HG03565 (cell line): Measurements from ENCODE around the gene C20orf204.

Experiments used
- ATAC-seq: cut with Tn5 transposase; IDR thresholded peaks from one replicate; pipeline ENCODE4 v1.9.1; 2021; ENCODE audit warnings: mild to moderate bottlenecking, moderate library complexity; ENCODE audit not compliant: unreplicated experiment

The C20orf204 gene

DNA sequence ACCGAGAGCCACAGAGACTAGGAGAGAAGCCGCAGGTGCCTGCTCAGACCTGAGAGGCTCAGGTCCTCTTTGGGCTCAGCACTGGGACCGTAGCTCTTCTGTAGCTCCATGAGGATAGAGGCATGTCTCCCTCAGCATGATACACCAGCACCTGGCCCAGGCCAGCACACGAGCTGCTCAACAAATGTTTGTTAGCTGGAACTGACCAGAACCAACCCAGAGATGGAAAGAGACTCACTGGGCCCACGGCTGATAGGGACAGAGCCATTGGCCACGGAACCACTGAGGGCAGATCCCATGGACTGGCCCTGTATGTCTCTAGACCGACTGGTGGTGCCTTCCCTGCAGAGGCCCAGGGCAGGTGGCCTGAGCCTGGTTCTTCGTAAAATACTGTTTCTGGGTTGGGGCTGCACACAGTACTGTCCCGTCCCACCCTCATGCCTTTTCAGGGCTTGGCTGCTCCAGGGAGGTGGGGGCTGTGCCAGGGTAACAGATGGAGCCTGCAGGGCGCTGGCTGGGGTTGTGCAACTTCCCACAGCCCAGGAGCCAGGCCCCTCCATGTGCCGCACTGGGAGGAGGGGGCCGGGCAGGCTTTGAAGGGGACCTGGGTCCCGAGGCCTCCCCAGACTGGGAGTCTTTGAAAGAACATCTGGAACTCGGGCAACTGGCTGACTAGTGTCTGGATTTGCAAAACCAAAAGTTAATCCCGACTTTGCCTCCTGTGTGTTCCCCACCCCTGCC lies 5.2 kb downstream of the C20orf204 start:
- no peak for ATAC-seq

DNA sequence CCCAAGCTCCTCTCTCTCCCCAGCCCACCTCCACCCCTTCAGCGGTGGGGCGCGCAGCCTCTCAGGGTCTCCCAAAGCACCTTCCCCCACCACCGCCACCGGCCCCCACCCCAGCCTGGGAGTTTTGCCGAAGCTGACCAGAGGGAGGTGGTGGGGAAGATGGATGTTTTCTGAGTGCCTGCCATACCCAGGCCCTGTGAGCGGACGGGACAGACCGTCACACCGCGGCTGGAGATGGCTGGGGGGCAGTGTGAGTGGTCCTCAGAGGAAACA lies 5.7 kb downstream of the C20orf204 start:
- ATAC-seq, result no peak

DNA sequence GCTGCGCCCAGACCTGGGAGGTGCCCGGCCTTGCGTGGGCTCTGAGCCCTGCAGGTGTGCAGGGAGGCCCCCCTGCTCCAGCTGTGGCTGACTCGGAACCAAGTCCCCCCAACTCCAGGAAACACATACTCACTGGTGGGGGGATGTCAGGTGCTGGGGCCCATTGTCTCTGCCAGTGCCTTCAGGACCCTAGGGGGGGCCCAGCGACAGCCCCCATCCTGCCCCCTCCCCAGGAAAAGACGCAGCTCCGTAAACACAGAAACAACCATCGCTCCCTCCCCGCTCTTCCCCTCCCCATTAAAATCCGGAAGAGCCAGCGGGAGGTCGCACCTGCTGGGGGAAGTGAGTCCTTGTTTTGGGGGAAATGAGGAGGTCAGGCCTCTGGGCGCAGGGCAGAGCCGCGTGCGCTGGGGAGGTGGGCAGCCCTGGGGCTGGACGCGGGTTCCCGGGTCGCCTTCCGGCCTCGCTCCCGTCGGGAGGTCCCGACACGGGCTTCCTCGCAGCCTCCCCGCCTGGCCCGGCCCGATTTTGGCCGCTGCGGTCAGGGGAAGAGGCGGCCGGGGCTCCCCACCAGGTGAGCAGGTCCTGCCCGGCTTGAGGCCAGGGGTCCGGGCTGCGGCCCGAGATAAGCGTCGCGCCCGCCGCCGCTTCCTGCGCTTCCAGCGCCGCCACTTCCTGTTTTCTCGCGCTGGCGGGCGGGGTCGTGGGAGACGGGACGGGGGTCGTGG lies 6.2 kb downstream of the C20orf204 start:
- ATAC-seq, result no peak

DNA sequence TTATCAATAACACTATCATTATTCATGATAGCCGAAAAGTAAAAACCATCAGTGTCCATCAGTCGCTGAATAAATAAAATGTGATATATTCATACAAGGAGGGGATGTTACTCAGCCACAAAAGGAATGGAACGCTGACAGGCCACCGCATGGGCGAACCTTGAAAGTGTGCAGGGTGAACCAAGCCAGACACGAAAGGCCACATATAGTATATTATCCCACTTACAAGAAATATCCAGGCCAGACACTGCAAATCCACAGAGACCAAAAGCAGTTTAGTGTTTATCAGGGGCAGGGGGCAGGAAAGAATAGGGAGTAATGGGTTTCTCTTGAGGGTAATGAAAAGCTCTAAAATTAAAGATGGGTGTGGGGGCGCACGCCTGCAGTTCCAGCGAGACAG lies 7.8 kb downstream of the C20orf204 start:
- no peak for ATAC-seq

DNA sequence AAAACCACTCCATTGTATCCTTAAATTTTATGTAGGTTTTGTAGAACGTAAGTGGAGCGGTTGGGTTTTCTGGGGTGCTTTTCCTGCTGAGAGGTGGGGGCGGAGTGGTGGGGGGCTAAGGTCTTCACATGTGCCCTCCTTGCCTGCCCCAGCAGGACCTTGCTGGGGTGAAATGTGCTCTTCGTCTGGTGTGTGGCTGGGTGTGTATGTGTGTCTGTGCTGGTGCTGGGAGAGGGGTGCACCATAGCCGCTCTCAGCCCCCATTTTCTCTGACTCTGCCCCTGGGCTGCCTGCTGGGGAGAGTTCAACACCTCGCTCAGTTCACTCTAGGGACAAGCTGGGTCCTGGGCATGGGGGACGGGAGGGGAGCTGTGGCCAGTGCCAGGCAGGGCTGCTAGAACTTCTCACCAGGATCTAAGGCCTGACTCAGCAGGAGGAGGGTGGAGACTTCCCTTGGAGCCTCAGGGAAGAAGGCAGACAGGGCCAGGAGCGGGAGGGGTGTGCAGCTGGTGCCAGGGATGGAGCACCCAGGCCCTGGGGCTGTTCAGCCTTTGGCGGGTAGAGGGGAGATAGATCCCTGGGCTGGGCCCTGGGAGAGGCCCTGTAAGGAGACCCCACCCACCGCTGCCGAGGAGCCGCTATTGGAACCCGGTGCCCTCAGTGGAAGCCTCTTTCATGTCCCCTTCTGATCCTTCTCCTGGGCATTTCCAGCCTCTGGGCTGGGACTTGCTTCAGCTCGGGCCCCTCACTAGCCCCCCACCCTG lies 8.7 kb downstream of the C20orf204 start:
- no peak for ATAC-seq

DNA sequence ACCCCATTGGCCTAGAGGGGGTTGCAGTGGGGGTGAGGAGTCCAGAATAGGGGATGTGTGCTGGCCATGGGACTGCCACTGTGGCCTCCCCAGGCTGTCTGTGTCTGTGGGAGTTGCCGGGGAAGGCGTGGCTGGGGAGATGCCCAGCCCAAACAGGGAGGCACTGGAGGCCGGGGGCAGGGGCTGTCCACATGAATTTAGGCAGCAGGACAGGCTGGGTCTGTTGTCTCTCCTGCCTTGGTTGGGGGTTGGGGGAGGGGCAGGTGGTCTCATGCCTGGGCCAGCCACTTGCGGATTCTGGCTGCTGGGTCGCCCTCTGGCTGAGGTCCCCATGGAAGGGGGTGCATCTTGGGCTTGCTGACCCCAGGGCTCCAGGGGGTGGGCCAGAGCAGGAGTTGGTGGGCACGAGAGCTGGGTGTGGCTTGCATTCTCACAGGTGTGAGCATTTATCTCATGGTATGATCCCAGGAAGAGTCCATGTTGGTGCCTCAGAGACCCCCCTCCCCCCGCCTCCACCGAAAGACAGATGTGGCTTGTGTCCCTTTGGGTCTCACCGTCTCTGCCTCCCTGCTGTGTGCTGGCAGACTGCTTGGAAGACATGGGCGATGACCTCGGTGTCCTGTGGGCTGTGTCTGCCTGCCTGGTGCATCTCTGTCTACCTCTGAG lies 9.5 kb downstream of the C20orf204 start:
- no peak for ATAC-seq

DNA sequence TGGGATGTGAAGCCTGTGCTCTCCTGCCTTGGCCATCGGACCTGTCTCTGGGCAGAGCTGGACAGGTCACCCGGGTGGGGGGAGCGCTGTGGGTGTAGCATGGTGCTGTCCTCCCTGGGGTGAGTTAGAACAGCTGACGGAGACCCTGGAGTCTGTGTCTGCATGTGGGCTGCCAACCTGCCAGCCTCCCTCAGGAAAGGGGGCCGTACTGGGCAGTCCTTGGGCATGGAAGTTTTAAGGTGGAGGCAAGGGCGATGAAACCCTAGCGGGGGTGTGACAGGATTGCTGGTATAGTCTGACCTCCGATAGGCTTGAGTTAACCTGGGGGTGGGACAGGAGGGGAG lies 11.0 kb downstream of the C20orf204 start:
- no peak for ATAC-seq

DNA sequence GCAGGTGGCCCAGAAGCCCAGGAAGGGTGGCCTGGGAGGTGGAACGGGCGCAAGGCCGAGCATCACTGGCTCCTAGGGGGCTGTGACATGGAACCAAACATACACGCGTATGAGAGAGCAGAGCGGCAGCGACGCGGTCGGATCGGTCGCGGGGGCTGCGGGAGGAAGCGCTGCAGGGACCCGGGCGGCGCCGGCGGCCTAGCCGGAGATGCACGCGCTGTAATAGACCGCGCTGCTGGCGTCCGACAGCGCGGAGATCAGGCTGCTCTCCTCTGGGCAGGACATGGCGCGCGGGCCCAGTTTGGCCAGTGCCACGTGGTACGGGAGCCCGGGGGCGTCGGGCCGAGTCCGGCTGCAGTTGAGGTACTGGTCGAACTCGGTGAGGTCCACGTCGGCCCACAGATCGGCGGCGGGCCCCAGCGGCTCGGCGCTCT lies 12.0 kb downstream of the C20orf204 start:
- ATAC-seq, result no peak

DNA sequence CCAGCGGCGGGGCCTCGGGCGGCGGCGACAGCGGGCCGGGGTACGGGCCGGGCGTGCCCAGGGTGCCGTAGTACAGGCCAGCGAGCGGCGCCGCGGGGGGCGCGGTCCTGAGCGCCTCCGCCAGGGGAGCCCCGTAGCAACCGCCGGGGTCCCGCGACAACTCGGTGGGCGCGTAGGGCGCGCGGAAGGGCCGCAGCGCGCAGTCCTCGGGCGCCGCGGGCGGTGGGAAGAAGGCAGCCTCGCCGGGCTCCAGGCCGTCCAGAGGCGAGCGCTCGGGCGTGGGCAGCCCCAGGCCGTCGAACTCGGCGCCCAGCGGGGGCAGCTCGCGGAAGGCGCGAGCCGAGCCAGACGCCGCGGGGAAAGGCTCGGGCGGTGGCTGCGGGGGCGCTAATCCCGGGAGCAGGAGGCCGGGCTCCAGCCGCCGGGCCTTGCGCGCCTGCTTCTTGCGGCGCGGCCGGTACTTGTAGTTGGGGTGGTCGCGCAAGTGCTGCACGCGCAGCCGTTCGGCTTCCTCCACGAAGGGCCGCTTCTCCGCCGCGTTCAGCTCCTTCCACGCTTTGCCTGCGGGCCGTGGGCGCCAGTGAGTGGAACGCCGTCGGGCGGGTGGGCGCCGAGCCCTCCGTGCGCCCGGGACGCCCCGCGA lies 12.5 kb downstream of the C20orf204 start:
- no peak for ATAC-seq

DNA sequence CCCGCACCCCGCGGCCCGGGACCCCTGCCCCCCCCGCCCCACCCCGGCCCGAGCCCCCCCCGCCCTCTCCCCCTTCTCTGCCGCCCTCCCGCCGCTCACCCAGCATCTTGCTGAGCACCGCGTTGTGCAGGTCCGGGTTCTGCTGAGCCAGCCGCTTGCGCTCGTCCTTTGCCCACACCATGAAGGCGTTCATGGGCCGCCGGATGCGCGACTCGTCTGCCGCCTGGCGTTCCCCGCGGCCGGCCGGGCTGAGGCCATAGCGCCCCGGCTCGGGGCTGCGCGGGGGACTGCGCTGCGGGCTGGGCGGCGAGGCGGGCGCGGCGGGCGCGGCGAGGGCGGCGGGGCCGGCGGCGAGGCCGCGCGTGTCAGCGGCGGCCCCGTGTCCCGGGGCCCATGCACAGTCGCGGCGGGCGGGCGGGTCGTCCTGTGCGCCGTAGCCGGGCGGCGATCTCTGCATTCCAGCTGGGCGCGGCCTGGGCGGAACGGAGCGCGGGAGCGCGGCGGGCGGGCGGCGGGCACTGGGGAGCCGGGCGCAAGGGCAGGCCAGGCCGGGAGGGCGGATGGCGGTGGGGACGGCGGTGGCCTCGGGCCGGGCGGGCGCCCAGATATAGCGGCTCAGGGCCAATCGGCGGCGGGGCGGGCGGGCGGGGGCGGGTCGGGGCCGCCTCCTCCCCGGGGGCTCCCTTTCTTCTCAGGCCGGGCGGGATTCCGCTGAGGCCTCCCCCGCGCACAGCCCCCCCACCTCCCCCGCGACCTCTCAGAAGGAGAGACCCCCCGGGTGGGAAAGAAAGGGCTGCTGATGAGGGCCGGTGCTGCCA lies 13.3 kb downstream of the C20orf204 start, which contains the start of gene SOX18:
TSS of gene SOX18 (minus strand) at position 580 of the 818 bp plus-strand sequence. CDS start at position 457, 123 bp downstream.
- ATAC-seq, result no peak

DNA sequence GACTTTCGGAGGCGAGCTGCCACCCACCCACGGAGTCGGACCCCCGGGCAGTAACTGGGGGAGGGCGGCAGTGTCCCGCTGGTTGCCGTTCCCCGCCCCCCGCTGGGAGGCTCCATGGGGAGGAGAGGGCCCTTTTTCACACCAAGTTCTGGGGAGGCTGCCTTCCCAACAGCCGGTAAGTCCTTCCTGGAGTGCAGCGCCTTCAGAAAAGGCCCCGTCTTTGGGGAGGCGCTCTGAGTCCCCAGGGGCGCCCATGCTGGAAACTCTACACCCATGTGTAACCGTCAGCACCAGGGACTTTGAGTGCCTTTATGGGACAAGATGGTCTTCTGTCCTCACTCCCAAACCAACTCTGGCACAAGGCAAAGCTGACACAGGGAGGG lies 13.9 kb downstream of the C20orf204 start:
- ATAC-seq, result no peak

DNA sequence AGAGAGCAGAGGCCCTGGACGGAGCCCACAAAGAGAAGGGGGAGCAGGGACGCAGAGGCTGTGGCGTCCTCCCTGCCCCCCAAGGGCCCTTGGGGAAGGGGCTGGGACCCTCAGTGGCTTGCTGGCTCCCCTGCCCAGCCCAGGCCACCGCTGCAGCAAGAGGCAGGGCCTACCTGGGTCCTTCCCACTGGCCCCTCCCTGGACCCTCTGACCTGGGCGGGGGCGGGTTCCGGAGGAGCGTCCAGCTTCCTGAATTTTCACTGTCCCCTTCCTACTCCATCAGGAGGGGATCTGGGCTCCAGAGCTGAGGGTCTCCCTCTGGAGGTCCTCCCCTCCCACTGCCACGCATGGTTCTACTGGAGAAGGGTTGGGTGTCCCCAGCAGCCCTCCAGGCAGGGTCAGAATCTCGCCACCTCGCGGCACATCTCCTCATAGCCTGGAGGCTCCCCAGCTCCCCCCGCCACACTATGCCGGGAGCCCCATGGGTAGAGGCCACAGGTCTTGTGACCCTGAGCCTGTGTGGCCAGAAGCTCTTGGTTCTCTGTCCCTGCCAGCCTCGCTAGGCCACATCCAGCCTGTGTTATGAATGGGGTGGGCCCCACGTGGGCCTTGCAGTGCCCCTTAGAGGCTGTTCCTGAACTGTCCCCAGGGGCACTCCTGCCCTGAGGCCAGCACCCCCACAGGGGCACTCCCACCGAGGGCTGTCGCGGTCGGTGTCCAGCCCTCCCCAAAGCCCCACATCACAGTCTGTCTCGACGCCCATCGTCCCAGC lies 14.5 kb downstream of the C20orf204 start:
- ATAC-seq, result no peak

DNA sequence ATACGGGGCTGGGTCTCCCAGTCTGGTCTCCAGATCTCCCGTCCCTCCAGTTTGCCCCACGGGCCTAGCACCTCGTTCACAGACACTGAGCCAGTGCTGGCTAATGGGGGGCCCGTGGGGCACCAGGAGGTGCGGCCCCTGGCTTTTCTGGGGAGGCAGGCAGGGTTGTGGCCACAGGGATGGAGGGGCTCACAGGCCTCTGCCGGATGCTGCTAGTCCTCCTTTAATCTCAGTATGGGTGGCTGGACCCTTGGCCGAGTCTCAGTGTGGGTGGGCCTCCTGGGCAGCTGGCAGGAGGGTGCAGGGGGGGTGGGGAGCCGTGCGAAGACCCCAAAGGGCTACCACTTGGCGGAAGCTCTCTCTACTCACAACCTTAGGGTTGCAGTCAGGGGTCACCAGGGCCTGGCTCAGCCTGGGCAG lies 15.1 kb downstream of the C20orf204 start:
- no peak for ATAC-seq

DNA sequence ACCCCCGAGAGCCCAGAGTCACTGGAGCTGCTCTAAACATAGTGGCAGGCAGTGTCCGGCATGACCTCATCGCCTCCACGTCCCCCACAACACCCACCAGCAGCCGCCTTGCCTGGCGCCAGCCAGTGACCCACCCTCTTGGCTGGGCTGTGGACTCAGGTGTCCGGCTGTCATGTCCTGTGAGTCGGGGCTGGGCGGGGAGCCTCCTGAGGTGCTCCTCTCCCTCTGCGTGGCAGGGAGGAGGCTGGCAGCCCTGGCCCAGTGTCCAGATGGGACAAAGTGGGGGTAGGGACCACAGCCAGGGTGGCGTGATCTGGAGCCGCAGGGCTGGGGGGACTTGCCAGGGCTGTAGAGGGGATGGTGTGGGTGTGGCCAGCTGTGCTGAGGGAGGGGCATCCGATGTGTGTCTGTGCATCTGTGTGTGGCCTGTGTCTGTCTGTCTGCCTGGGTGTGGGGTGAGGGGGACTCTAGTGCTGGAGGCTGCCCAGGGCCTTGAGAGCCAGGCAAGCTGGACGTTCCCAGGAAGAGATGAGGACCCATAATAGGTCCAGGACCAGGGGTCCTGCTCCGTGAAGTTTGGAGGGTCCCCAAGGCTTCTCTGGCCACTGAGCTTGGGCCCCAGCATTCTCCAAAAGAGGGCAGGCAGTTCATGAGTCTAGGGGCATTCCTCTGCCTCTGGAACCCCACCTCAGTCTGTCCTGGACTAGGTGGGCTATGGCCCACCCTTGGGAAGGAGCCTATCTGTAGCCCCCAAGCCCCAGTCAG lies 15.8 kb downstream of the C20orf204 start:
- ATAC-seq, result no peak

DNA sequence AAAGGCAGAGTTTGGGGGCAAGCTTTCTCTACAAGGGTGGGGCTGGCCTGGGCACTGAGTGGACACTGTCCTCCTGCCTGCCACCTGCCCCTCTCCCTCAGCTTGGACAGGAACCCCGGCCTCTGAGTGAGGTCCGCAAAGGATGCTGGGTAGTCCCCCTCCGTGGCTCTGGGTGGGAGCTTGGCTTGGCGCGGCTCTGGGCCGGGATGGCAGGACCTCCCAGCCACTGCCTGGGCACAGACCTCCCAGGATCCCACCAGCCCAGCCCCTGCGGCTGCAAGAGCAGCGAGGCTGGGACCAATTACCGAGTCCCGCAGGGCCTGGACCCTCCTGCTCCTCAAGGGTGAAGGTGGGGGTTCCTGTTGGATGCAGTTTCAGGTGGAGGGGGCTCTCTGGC lies 16.3 kb downstream of the C20orf204 start:
- ATAC-seq, result no peak

DNA sequence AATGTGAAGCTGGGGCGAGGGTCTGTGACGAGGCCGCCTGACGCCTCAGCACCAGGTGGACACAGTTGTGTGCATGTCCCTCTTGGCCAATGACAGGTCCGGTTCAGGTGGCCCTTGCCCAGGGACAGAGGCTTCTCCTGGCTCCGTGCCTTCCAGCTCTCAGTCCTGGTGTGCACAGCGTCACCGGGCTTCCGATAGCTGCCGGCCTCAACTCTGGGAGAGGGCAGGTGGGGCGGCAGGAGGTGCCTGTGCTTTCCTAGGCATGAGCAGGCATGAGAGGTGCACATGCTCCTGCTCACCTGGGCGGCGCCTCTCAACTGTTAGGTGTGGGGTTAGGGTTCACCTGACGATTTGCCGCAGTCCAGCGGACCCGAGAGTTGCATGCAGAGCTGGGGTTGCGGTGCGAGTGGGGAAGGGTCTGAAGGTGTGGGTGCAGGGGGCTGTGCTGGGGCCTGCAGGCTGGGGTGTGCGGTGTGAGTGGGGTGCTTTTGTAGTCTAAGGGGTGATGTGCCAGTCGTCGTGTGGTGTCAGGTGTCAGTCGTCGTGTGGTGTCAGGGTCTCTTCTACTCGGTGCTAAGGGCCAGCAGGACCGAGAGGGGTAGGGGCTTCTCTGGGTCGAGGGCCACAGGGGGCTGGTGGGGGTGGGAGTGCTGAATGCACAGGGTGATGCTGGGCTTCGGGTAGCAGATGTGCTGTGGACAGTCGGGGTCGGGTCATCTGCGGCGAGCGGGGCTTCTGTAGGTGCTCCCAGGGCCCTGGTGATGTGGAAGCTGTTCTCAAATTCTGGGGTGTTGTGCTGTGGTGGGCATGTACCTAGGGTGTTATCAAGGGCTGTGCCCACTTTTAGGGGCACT lies 17.2 kb downstream of the C20orf204 start:
- no peak for ATAC-seq

DNA sequence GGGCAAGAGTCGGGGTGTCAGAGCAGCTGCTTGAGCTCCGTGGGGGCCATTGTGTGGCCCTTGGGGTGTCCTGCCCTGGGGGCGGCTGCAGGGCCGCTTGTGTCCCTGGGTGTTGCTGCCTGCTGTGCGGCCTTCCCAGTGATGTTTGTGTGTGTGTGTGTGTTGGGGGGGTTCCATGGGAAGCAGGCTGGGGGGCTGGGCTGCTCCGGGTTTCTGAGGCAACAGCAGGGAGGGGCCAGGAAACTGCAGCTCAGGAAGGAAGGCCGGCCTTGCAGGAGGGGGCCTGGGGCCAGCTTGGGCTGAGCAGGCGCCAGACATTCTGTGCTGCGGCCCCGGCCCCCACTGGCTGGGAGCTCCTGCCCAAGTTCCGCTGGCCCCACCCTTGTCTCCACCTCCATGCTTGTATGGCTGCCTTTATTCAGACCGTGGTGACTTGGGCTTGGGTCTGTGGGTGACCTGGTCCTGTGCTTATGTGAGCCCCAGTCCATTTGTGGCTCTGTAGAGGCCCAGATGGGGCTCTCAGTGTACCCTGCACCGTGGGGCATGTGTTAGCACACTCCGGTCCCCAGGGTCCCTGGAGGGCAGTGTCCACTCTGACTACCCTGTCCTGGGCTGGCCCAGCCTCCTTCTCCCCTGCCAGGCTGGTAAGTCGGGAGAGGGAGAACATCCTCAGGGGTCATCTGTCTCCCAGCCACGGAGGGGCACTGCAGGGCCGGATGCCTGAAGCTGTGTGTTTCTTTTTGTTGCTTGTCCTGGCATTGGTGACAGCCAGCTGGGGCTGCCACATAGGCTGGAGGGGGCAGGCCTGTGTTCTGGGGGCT lies 18.1 kb downstream of the C20orf204 start:
- ATAC-seq, result no peak
